HepG2 (cell line): Measurements from ENCODE around the gene PANX1.

Source experiments
- ATF3 ChIP-seq: sonication (generic); formaldehyde crosslinking; IDR thresholded peaks from 2 replicates; pipeline ENCODE4 v1.4.0; 2020; ENCODE audit warnings: missing genetic modification reagents
- CTCF ChIP-seq: sonication (generic); formaldehyde crosslinking; IDR thresholded peaks from 2 replicates; pipeline ENCODE4 v1.5.0; 2020; ENCODE audit warnings: mild to moderate bottlenecking, missing genetic modification reagents, moderate library complexity
- HOXA5 ChIP-seq: sonication (generic); formaldehyde crosslinking; IDR thresholded peaks from 2 replicates; pipeline ENCODE4 v1.4.0; 2020; ENCODE audit warnings: missing genetic modification reagents
- POLR2A ChIP-seq, 2 experiments: IDR thresholded peaks; 2 replicates each; pipeline ENCODE4 v1.6.1; 2011; ENCODE audit warnings: low read depth in 2 of 2, low read length in 2 of 2, mild to moderate bottlenecking in 1 of 2, moderate library complexity in 1 of 2; ENCODE audit not compliant: insufficient read depth in 1 of 2
- SP2 ChIP-seq: sonication (generic); formaldehyde crosslinking; IDR thresholded peaks from 2 replicates; pipeline ENCODE4 v1.5.1; 2020; ENCODE audit warnings: mild to moderate bottlenecking, missing genetic modification reagents
- ZNF296 ChIP-seq: sonication (generic); formaldehyde crosslinking; conservative IDR thresholded peaks from 2 replicates; pipeline ENCODE4 v1.5.0; 2020; ENCODE audit warnings: mild to moderate bottlenecking, missing genetic modification reagents
- ZSCAN29 ChIP-seq: sonication (generic); formaldehyde crosslinking; conservative IDR thresholded peaks from 2 replicates; pipeline ENCODE4 v1.4.0; 2020; ENCODE audit warnings: mild to moderate bottlenecking, missing genetic modification reagents

GRCh38 chr11:94171693-94172440 is 43.2 kb downstream of the PANX1 start:
- TF ChIP-seq ATF3 (CRISPR knock-in tag) (no peak), ZNF296 (CRISPR knock-in tag) (no peak), ZSCAN29 (CRISPR knock-in tag) (no peak), POLR2A (IDR thresholded peaks at IDR 0.05; ENCODE audit: insufficient read depth in 1 of 2, low read depth in 2 of 2, low read length in 2 of 2) (no peak), CTCF (CRISPR knock-in tag) (peak; percentile 78), HOXA5 (no peak), SP2 (CRISPR knock-in tag) (no peak)
